LNCaP clone FGC (cell line): ENCODE measurements around the gene GPC6.

ENCODE experiments used
- DNase-seq: peaks from one replicate; pipeline ENCODE4 v3.0.0-alpha.2; 2011; ENCODE audit warnings: low read depth
- H3K4me3 ChIP-seq: 2 replicates; pipeline ENCODE4 v1.5.1; 2011; ENCODE audit warnings: mild to moderate bottlenecking, low read depth, low read length, control low read depth
- TF ChIP-seq, protein P1 (sequence below): IDR thresholded peaks from 2 replicates; pipeline ENCODE4 v1.5.1; 2012; ENCODE audit warnings: mild to moderate bottlenecking; ENCODE audit not compliant: control insufficient read depth, insufficient read depth; ENCODE audit errors: extremely low read depth

Gene GPC6

DNA sequence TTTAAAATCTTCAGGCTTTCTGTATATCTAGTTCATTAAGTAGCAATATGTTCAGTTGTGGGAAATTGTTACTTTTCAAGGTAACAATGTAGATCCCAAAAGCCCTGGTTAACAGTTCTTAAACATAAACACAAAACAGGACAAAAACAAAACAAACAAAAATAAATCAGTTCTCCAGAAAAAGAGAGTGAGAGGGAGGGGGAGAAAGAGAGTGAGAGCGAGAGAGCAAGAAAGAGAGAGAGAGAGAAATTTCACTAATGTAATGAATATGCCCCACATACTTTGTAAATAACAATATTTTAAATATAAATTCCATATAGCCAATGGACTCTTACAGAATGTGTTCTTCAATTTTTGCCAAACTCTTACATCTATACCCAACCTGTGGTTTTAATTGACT, 275.5 kb downstream of the GPC6 start:
- TF ChIP-seq, protein P1, sequence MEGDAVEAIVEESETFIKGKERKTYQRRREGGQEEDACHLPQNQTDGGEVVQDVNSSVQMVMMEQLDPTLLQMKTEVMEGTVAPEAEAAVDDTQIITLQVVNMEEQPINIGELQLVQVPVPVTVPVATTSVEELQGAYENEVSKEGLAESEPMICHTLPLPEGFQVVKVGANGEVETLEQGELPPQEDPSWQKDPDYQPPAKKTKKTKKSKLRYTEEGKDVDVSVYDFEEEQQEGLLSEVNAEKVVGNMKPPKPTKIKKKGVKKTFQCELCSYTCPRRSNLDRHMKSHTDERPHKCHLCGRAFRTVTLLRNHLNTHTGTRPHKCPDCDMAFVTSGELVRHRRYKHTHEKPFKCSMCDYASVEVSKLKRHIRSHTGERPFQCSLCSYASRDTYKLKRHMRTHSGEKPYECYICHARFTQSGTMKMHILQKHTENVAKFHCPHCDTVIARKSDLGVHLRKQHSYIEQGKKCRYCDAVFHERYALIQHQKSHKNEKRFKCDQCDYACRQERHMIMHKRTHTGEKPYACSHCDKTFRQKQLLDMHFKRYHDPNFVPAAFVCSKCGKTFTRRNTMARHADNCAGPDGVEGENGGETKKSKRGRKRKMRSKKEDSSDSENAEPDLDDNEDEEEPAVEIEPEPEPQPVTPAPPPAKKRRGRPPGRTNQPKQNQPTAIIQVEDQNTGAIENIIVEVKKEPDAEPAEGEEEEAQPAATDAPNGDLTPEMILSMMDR, result no peak
- DNase-seq, result no peak
- H3K4me3 ChIP-seq, result no peak overlapping the region

DNA sequence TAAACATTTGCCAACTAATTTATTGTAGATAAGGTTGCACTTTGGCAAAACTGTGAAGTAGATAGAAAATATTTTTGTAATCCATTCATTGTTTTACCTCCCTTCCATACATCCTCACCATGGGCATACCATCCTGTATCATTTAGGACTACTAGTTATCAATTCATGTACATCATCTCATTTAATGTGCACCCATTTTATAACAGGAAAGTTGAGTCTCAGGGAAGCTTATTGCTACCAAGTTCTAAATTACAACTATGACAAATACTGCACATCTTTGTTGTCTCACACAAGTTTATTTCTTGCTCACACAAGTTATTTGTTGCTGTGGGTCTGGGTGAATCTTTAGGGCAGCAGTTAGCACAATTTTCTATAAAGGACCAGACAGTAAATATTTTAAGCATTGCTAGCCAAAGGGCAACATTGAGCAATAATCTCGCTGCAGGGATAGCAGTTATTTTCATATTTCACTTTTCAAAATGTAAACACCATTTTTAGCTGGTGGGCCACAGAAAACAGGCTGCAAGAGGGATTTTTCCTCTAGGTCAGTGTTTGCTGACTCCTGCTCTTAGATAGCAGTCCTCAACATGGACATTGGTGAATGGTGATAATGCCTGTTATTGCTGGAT, 276.5 kb downstream of the GPC6 start:
- no peak for DNase-seq
- H3K4me3 ChIP-seq, result no peak overlapping the region
- TF ChIP-seq, protein P1, result no peak

DNA sequence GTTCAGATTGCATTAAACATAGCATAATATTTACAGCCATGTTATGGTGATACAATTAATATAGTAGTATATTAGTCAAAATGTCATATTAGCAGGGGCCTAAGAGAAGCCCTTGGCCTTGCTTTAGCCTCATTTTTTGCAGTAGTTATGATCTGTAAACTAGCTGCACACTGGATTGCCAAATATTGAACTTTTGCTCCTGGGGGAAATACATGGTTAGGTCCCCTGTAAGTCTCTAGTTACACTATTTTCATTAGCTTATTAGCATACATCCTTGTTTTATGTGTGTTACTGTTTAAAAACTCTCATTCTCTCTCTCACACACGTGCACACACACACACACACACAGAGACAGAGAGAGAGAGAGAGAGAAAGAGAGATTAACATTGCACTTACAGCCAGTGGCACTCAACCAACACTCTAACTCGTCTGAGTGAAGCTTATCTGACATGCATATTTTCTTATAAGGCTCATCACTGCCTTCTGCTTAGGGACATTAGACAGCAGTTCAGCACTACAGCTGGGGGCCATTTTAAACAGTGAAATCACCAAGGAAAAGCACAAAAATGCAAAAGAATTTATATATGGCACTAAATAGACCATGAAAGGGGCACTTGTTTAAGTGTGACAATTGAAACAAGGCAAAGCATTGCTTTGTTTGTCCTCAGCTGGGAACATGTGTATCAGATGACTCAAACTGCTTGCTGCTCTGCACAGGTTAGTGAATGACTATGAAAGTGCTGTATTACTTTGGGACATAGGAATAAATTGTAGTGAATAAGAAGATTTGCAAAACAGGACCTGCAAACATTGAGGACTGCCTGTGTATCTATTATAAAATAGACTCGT, 278.7 kb downstream of the GPC6 start:
- TF ChIP-seq, protein P1, result no peak
- DNase-seq, result no peak
- no peak overlapping the region for H3K4me3 ChIP-seq

DNA sequence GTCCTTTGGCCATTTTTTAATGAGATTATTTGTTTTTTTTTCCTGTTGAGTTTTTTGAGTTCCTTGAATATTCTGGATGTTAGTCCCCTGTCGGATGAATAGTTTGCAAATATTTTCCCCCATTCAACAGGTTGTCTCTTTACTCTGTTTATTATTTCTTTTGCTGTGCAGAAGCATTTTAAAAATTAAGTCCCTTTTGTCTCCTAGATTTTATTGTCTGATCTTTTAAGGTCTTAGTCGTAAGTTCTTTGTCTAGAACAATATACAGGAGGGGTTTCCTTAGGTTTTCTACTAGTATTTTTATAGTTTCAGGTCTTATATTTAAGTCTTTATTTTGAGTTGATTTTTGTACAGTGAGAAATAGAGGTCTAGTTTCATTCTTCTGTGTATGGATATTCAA, 284.4 kb downstream of the GPC6 start:
- no peak overlapping the region for H3K4me3 ChIP-seq
- no peak for DNase-seq
- TF ChIP-seq, protein P1, result no peak

DNA sequence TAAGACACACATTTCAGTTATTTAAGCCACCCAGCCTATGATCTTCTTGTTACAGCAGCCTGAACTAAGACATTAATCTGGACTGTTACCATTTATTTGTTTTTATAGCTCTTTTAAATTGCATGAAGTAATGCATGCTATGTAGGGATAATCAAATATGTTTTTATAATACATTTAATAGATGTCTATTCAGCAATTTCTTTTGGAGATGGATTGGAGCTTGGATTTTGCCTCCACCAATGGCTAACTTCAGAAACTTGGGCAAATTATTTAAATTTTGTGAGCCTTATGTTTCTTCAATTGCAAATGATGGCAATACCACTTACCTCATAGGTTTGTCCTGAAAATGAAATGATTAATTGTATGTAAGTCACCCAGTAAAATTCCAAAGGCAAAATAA, 288.7 kb downstream of the GPC6 start:
- TF ChIP-seq, protein P1, result no peak
- DNase-seq, result no peak
- no peak overlapping the region for H3K4me3 ChIP-seq

DNA sequence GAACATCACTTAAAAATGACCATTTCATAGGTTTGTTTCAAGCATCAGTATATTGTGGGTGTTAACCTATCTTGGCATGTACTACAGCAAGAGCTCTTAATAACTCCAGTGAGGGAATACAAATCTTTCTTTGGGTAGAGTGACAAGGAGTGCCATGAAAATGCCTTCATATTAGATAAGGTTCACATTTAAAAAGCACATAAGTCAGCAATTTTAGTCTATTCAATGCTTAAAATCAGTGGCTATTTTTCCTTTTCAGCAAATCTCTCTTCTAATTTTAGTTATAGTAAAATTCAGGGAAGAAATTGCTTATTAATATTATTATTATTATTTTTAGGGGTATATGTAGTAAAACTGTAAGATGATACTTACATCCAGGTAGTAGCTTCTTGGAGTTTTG, 291.1 kb downstream of the GPC6 start:
- no peak for DNase-seq
- TF ChIP-seq, protein P1, result no peak
- no peak overlapping the region for H3K4me3 ChIP-seq

DNA sequence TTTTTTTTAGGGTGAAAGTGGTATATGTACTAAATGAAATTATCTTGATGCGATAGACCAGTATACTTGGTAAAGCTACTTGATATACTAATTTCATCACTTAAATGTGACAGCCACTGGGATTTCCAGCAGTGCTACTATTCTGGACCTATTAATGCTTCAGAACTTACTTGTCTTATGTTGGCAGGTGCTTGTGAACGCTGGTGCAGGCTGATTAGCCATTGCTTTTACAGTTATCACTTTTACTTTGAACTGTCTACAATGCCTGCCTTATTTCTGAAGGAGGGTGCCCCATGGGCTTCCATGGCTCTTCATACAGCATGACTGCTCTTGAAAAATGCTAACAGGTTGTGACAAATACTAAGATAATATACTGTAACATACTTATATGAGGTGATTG, 294.7 kb downstream of the GPC6 start:
- H3K4me3 ChIP-seq, result no peak overlapping the region
- no peak for DNase-seq
- TF ChIP-seq, protein P1, result no peak
